Lower leg skin (tissue), 4 donors: ENCODE measurements around the gene SERPINA6. TPM values are rescaled to one million over a fixed set of nuclear protein-coding genes. Genes with fewer than 3 reads are reported as not detected.
"Not testable (repeated sequence)": the region's sequence is repeated elsewhere in the genome, so short reads cannot be mapped to it uniquely, and the experiment has no call there.

Source experiments
- DNase-seq, 2 donors: peaks; one replicate each; pipeline ENCODE4 v3.0.0-alpha.2; 2019; ENCODE audit warnings: low spot score in 2 of 2
- H3K4me3 ChIP-seq: fragments of 200-600 bp; sonication (generic); 2 replicates; pipeline ENCODE4 v1.5.1; 2017; ENCODE audit warnings: mild to moderate bottlenecking, low read depth; ENCODE audit not compliant: poor library complexity, severe bottlenecking
- POLR2A ChIP-seq, 2 donors: fragments of 450-650 bp; IDR thresholded peaks; one replicate each; pipeline ENCODE4 v1.6.1; 2016 to 2017; ENCODE audit warnings: antibody characterized with exemption in 2 of 2, mild to moderate bottlenecking in 1 of 2, moderate library complexity in 1 of 2
- WGBS, 2 donors: methylation state at CpG; one replicate each; pipeline ENCODE4 v1.1.5; 2018; 5-methylcytosine and 5-hydroxymethylcytosine counted together
- intact Hi-C: fragments of 100-400 bp; cut with DNase I; formaldehyde crosslinking; loops from one replicate; pipeline ENCODE4 v1.15.0; 2023; ENCODE audit warnings: low total_unique reads
- total RNA-seq, 4 donors: library from RNA; depleted of rRNA; stranded (reverse); fragments of >200 nt; gene quantifications; one replicate each; pipeline ENCODE4 v1.1.0, GENCODE V29; 2016
- TF ChIP-seq, protein P1 (sequence below), 3 donors: fragments of 450-650 bp; IDR thresholded peaks; one replicate each; pipeline ENCODE4 v1.5.1; 2016; ENCODE audit warnings: antibody characterized with exemption in 3 of 3, mild to moderate bottlenecking in 3 of 3, moderate library complexity in 2 of 3

SERPINA6 gene
- total RNA-seq, 4 donors from 2014 or later = not detected

- 85 to 93% methylated on average over 2 of the region's 2 CpGs for WGBS, 2 donors
- H3K4me3 ChIP-seq = no peak overlapping the region
- intact Hi-C loops = no loop called here
- TF ChIP-seq POLR2A (IDR thresholded peaks at IDR 0.05) = no peak
- TF ChIP-seq, protein P1, sequence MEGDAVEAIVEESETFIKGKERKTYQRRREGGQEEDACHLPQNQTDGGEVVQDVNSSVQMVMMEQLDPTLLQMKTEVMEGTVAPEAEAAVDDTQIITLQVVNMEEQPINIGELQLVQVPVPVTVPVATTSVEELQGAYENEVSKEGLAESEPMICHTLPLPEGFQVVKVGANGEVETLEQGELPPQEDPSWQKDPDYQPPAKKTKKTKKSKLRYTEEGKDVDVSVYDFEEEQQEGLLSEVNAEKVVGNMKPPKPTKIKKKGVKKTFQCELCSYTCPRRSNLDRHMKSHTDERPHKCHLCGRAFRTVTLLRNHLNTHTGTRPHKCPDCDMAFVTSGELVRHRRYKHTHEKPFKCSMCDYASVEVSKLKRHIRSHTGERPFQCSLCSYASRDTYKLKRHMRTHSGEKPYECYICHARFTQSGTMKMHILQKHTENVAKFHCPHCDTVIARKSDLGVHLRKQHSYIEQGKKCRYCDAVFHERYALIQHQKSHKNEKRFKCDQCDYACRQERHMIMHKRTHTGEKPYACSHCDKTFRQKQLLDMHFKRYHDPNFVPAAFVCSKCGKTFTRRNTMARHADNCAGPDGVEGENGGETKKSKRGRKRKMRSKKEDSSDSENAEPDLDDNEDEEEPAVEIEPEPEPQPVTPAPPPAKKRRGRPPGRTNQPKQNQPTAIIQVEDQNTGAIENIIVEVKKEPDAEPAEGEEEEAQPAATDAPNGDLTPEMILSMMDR (IDR thresholded peaks at IDR 0.05) = no peak
- no peak for DNase-seq
These were observed 38.9 kb downstream of the SERPINA6 start for GRCh38 chr14:94284221-94284620.

- WGBS, 2 donors = 75 to 82% methylated on average over 2 of the region's 2 CpGs
- intact Hi-C loops = no loop called here
- no peak overlapping the region for H3K4me3 ChIP-seq
- no peak for TF ChIP-seq POLR2A (IDR thresholded peaks at IDR 0.05)
- TF ChIP-seq, protein P1 (IDR thresholded peaks at IDR 0.05) = no peak
- DNase-seq = no peak
These were observed 40.0 kb downstream of the SERPINA6 start for GRCh38 chr14:94282991-94283723.

DNA sequence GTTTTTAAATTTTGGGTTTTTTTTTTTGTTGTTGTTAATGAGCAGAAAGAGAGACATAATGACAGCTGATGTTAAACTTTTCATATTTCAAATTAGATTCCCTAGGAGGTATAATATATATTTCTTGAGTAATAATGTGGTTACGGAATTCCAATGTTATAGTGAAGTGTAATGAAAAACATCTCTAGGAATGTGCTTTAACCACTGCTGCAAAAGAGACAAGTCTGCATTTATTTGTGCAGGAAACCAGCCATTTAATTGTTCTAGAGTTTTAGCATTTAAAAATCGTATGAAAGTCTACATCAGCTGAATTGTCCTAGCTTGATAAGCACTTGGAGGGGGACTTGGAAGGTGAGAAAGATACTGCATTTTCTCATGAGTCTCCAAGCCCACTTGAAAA lies 44.4 kb downstream of the SERPINA6 start:
- no peak overlapping the region for H3K4me3 ChIP-seq
- DNase-seq = no peak
- WGBS, 2 donors = 65 to 69% methylated on average over 2 of the region's 2 CpGs
- TF ChIP-seq POLR2A (IDR thresholded peaks at IDR 0.05) = no peak
- TF ChIP-seq, protein P1 (IDR thresholded peaks at IDR 0.05) = no peak
- intact Hi-C loops = no loop called here

GRCh38 chr14:94276898-94277561 lies 46.1 kb downstream of the SERPINA6 start:
- WGBS, 2 donors = 82 to 93% methylated on average over 11 of the region's 11 CpGs
- H3K4me3 ChIP-seq, intact Hi-C loops, DNase-seq: not testable (repeated sequence)

DNA sequence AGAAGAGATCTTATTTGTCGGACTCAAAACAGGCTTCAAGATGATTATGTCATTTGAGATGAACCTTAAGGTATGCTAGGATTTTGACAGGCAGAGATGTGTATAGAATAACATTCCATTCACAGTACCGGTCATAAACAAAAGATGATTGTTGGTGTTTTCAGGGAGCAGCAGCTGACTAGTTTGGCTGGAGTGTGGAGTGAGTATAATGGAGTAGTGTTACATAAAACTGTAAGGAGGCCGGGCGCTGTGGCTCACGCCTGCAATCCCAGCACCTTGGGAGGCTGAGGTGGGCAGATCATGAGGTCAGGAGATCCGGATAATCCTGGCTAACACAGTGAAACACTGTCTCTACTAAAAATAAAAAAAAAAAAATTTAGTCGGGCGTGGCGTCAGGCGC lies 54.0 kb downstream of the SERPINA6 start:
- intact Hi-C loops = no loop called here
- no peak for TF ChIP-seq POLR2A (IDR thresholded peaks at IDR 0.05)
- TF ChIP-seq, protein P1 (IDR thresholded peaks at IDR 0.05) = no peak
- DNase-seq = no peak
- no peak overlapping the region for H3K4me3 ChIP-seq
- WGBS, 2 donors = 63 to 74% methylated on average over 10 of the region's 10 CpGs

DNA sequence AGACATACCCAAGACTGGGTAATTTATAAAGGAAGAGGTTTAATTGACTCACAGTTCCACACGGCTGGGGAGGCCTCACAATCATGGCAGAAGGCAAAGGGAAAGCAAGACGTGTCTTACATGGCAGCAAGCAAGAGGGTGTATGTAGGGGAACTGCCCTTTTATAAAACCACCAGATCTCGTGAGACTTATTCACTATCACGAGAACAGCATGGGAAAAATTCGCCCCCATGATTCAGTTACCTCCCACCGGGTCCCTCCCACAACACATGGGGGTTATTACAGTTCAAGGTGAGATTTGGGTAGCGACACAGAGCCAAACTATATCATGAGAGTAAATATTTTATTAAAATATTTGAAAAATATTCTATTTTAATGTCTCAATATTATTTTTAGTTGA lies 54.6 kb downstream of the SERPINA6 start:
- 75 to 87% methylated on average over 7 of the region's 7 CpGs for WGBS, 2 donors
- H3K4me3 ChIP-seq, DNase-seq, intact Hi-C loops: not testable (repeated sequence)
